Erythroblast (primary cell): ENCODE measurements around the gene CIB2.

ENCODE experiments used
- GATA1 ChIP-seq: IDR thresholded peaks from 2 replicates; pipeline ENCODE4 v1.6.1; 2011; ENCODE audit warnings: low read depth, mild to moderate bottlenecking, control low read depth, low read length, moderate library complexity
- POLR2A ChIP-seq: IDR thresholded peaks from 2 replicates; pipeline ENCODE4 v1.6.1; 2011; ENCODE audit warnings: mild to moderate bottlenecking, low read length

DNA sequence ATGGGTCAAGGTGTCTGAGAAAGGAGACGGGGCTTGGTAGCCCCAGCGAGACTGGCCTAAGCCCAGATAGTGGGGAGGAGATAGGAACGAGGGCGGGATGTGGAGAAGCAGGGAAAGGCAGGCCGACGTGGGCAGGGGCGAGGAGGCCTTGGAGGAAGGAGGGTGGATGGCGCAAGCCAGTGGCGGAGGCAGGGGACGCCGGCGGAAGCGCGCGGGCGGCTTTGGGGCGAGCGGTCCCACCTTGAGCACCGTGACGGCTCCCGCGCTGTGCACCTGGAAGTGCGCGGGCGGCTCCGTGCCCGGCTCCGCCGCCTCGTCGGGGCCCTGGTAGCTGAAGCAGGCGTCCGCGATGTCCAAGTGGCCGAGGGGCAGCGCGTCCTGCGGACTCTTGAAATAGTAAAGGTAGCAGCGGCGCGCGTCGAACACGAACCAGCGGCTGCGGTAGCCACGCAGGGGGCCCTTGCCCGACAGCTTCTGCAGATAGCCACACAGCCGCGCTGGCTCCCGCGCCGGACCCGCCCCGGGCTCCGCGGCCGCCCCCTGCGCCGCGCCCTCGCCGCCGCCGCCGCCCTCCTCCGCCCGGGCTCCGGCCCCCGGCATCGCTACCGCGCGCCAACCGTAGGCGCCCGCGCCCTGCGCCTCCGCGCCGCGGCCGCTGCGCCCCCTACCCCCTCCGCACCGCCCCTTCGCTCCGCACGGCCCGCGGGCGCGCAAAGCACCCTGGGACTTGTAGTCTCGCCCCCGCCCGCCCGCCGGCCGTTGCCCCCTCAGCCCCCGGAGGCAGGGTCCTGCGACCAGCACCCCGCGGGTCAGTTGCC is 54.0 kb downstream of the CIB2 start, which contains the start of gene TBC1D2B:
- TF ChIP-seq POLR2A (no peak), GATA1 (no peak)
